H9 (cell line): ENCODE measurements around the gene SLC44A2. TPM values are rescaled to one million over a fixed set of nuclear protein-coding genes. Genes with fewer than 3 reads are reported as not detected.

Experiments used
- DNase-seq: peaks from one replicate; pipeline ENCODE4 v3.0.0-alpha.2; 2017
- H2AFZ ChIP-seq: one replicate; pipeline ENCODE4 v1.6.1; 2013; ENCODE audit warnings: mild to moderate bottlenecking, low read length, control low read depth, moderate library complexity
- H2AK5ac ChIP-seq: 2 replicates; pipeline ENCODE4 v1.6.1; 2013; ENCODE audit warnings: low read length, control low read depth, mixed read lengths; ENCODE audit not compliant: insufficient read length
- H2BK120ac ChIP-seq: one replicate; pipeline ENCODE4 v1.6.1; 2013; ENCODE audit warnings: low read depth, mild to moderate bottlenecking, low read length, control low read depth, inconsistent platforms; ENCODE audit not compliant: poor library complexity, severe bottlenecking
- H2BK12ac ChIP-seq: 2 replicates; pipeline ENCODE4 v1.6.1; 2013; ENCODE audit warnings: low read length, control low read depth, mixed read lengths, low read depth; ENCODE audit not compliant: insufficient read length
- H2BK15ac ChIP-seq: 2 replicates; pipeline ENCODE4 v1.6.1; 2013; ENCODE audit warnings: low read depth, low read length, control low read depth
- H2BK20ac ChIP-seq: one replicate; pipeline ENCODE4 v1.6.1; 2013; ENCODE audit warnings: low read depth, mild to moderate bottlenecking, low read length, control low read depth, inconsistent platforms; ENCODE audit not compliant: poor library complexity, severe bottlenecking
- H2BK5ac ChIP-seq: 2 replicates; pipeline ENCODE4 v1.6.1; 2013; ENCODE audit warnings: low read length, control low read depth, mixed read lengths; ENCODE audit not compliant: insufficient read length
- H3K14ac ChIP-seq: 2 replicates; pipeline ENCODE4 v1.6.1; 2013; ENCODE audit warnings: low read length, control low read depth; ENCODE audit not compliant: insufficient read depth
- H3K18ac ChIP-seq: 2 replicates; pipeline ENCODE4 v1.6.1; 2013; ENCODE audit warnings: low read depth, mild to moderate bottlenecking, mixed read lengths, low read length, control low read depth; ENCODE audit not compliant: insufficient read length
- H3K23ac ChIP-seq: 2 replicates; pipeline ENCODE4 v1.6.1; 2013; ENCODE audit warnings: low read length, control low read depth, mixed read lengths, low read depth; ENCODE audit not compliant: insufficient read length
- H3K23me2 ChIP-seq: 2 replicates; pipeline ENCODE4 v1.6.1; 2013; ENCODE audit warnings: low read depth, mild to moderate bottlenecking, mixed read lengths, low read length, control low read depth; ENCODE audit not compliant: insufficient read length, poor library complexity, severe bottlenecking
- H3K27ac ChIP-seq: 2 replicates; pipeline ENCODE4 v1.5.1; 2013; ENCODE audit warnings: low read length, control low read depth, mixed read lengths, low read depth; ENCODE audit not compliant: insufficient read length
- H3K27me3 ChIP-seq: 2 replicates; pipeline ENCODE4 v1.6.1; 2013; ENCODE audit warnings: low read length, control low read depth, inconsistent platforms; ENCODE audit not compliant: insufficient read depth
- H3K4ac ChIP-seq: 2 replicates; pipeline ENCODE4 v1.6.1; 2013; ENCODE audit warnings: low read depth, mild to moderate bottlenecking, control low read depth, inconsistent platforms, low read length, moderate library complexity
- H3K4me1 ChIP-seq: 2 replicates; pipeline ENCODE4 v1.6.1; 2013; ENCODE audit warnings: low read length, control low read depth, inconsistent platforms; ENCODE audit not compliant: insufficient read depth
- H3K4me2 ChIP-seq: 2 replicates; pipeline ENCODE4 v1.6.1; 2013; ENCODE audit warnings: low read length, control low read depth, mixed read lengths; ENCODE audit not compliant: insufficient read length, insufficient read depth
- H3K56ac ChIP-seq: 2 replicates; pipeline ENCODE4 v1.6.1; 2013; ENCODE audit warnings: low read depth, mild to moderate bottlenecking, mixed read lengths, low read length, control low read depth; ENCODE audit not compliant: insufficient read length
- H3K79me1 ChIP-seq: 2 replicates; pipeline ENCODE4 v1.6.1; 2013; ENCODE audit warnings: low read depth, mild to moderate bottlenecking, moderate library complexity, low read length, control low read depth, inconsistent platforms; ENCODE audit not compliant: insufficient read depth, poor library complexity, severe bottlenecking
- H3K79me2 ChIP-seq: 2 replicates; pipeline ENCODE4 v1.6.1; 2013; ENCODE audit warnings: low read length, control low read depth, inconsistent platforms; ENCODE audit not compliant: insufficient read depth
- H3K9ac ChIP-seq: 2 replicates; pipeline ENCODE4 v1.6.1; 2013; ENCODE audit warnings: low read length, control low read depth, mixed read lengths; ENCODE audit not compliant: insufficient read length; ENCODE audit errors: extremely low read depth
- H3K9me3 ChIP-seq: one replicate; pipeline ENCODE4 v1.6.1; 2013; ENCODE audit warnings: low read depth, low read length, inconsistent platforms; ENCODE audit not compliant: control insufficient read depth
- H3T11ph ChIP-seq: one replicate; pipeline ENCODE4 v1.6.1; 2013; ENCODE audit warnings: mild to moderate bottlenecking, low read length, control low read depth, inconsistent platforms
- H4K20me1 ChIP-seq: one replicate; pipeline ENCODE4 v1.6.1; 2013; ENCODE audit not compliant: control insufficient read depth, insufficient read length, insufficient read depth
- H4K5ac ChIP-seq: 2 replicates; pipeline ENCODE4 v1.6.1; 2013; ENCODE audit warnings: low read depth, mild to moderate bottlenecking, mixed read lengths, low read length, control low read depth; ENCODE audit not compliant: insufficient read length
- H4K8ac ChIP-seq: replicated peaks from 2 replicates; pipeline ENCODE4 v1.6.1; 2013; ENCODE audit warnings: low read length, control low read depth, mixed read lengths, low read depth; ENCODE audit not compliant: insufficient read length
- H4K91ac ChIP-seq: 2 replicates; pipeline ENCODE4 v1.6.1; 2013; ENCODE audit warnings: low read depth, mild to moderate bottlenecking, moderate library complexity, mixed read lengths, low read length, control low read depth; ENCODE audit not compliant: insufficient read length
- H3K27ac Mint-ChIP-seq, 3 experiments: 2 replicates in 2 of 3; 3 replicates in 1 of 3; pipeline ENCODE4 v1.8.0; 2020 to 2021; ENCODE audit warnings: mixed read lengths in 3 of 3, mild to moderate bottlenecking in 1 of 3, moderate library complexity in 1 of 3
- H3K27me3 Mint-ChIP-seq: 2 replicates; pipeline ENCODE4 v1.8.0; 2021; ENCODE audit warnings: low read depth, mild to moderate bottlenecking, moderate library complexity, mixed read lengths
- H3K36me3 Mint-ChIP-seq, 3 experiments: 2 replicates in 2 of 3; 3 replicates in 1 of 3; pipeline ENCODE4 v1.8.0; 2020 to 2021; ENCODE audit warnings: low read depth in 3 of 3, mixed read lengths in 3 of 3; ENCODE audit not compliant: insufficient read depth in 1 of 3
- H3K4me1 Mint-ChIP-seq, 2 experiments: 2 replicates each; pipeline ENCODE4 v1.8.0; 2020; ENCODE audit warnings: mixed read lengths in 2 of 2
- H3K4me3 Mint-ChIP-seq, 2 experiments: 2 replicates in 1 of 2; 3 replicates in 1 of 2; pipeline ENCODE4 v1.8.0; 2020 to 2021; ENCODE audit warnings: mild to moderate bottlenecking in 2 of 2, mixed read lengths in 2 of 2, moderate library complexity in 1 of 2
- H3K9me3 Mint-ChIP-seq, 2 experiments: 2 replicates in 1 of 2; 3 replicates in 1 of 2; pipeline ENCODE4 v1.8.0; 2020; ENCODE audit warnings: mild to moderate bottlenecking in 2 of 2, mixed read lengths in 2 of 2, moderate library complexity in 1 of 2
- WGBS: extraction: QIAGEN DNeasy Blood & Tissue Kit; methylation state at CpG from one replicate; pipeline ENCODE4 v1.1.7; 2013; ENCODE audit warnings: missing lambda C conversion rate, low lambda C conversion rate, mixed read lengths; ENCODE audit not compliant: insufficient read length; ENCODE audit errors: extremely low coverage; 5-methylcytosine and 5-hydroxymethylcytosine counted together
- total RNA-seq: library from RNA; stranded (reverse); gene quantifications from 2 replicates; pipeline ENCODE4 v1.2.1, GENCODE V29; 2021
- TF ChIP-seq, protein P1 (sequence below): fragments of 200-600 bp; sonication (generic); conservative IDR thresholded peaks from 3 replicates; pipeline ENCODE4 v1.8.0; 2021; ENCODE audit warnings: antibody characterized with exemption, mild to moderate bottlenecking

SLC44A2 gene
- total RNA-seq, 1 experiment from 2014 or later = 121 TPM

GRCh38 chr19:10653482-10653731 lies 28.1 kb downstream of the SLC44A2 start:
- no peak overlapping the region for H3K23ac ChIP-seq
- H3K27me3 Mint-ChIP-seq = peaks cover 4% of the 10 kb centered on the region; the same call in 1 of the 2 replicates
- H4K8ac ChIP-seq = no peak overlapping the region
- H3K27ac ChIP-seq = peak overlapping the region; percentile 60
- no peak overlapping the region for H2BK20ac ChIP-seq
- peak overlapping the region; percentile 75 for H4K91ac ChIP-seq
- peak overlapping the region; percentile 95 for H3K14ac ChIP-seq
- H3K36me3 Mint-ChIP-seq = peaks cover 31 to 48% (median 41%) of the 10 kb centered on the region in 3 experiments
- peak overlapping the region; percentile 59 for H3K4me2 ChIP-seq
- H2BK15ac ChIP-seq = no peak overlapping the region
- H3K4me1 ChIP-seq = no peaks in the 10 kb centered on the region; the same call in 1 of the 2 replicates
- peak overlapping the region; percentile 51 for H4K5ac ChIP-seq
- TF ChIP-seq, protein P1, sequence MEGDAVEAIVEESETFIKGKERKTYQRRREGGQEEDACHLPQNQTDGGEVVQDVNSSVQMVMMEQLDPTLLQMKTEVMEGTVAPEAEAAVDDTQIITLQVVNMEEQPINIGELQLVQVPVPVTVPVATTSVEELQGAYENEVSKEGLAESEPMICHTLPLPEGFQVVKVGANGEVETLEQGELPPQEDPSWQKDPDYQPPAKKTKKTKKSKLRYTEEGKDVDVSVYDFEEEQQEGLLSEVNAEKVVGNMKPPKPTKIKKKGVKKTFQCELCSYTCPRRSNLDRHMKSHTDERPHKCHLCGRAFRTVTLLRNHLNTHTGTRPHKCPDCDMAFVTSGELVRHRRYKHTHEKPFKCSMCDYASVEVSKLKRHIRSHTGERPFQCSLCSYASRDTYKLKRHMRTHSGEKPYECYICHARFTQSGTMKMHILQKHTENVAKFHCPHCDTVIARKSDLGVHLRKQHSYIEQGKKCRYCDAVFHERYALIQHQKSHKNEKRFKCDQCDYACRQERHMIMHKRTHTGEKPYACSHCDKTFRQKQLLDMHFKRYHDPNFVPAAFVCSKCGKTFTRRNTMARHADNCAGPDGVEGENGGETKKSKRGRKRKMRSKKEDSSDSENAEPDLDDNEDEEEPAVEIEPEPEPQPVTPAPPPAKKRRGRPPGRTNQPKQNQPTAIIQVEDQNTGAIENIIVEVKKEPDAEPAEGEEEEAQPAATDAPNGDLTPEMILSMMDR = no peak
- H3K23me2 ChIP-seq = peaks cover 6% of the 10 kb centered on the region
- H2AK5ac ChIP-seq = no peak overlapping the region
- peak overlapping the region; percentile 67 for H2BK5ac ChIP-seq
- H4K20me1 ChIP-seq = no peaks in the 10 kb centered on the region
- no peaks in the 10 kb centered on the region for H3K27me3 ChIP-seq
- no peaks in the 10 kb centered on the region; a peak in 1 of 5 replicates for H3K9me3 Mint-ChIP-seq
- H3K18ac ChIP-seq = peak overlapping the region; percentile 97
- peak overlapping the region; percentile 23 for H3T11ph ChIP-seq
- H3K4me1 Mint-ChIP-seq = peaks cover 13 to 28% of the 10 kb centered on the region in 2 experiments
- H3K79me2 ChIP-seq = peaks cover 37% of the 10 kb centered on the region
- no peaks in the 10 kb centered on the region for H3K79me1 ChIP-seq
- no peak for DNase-seq
- no peak overlapping the region for H2AFZ ChIP-seq
- H3K4me3 Mint-ChIP-seq = peak overlapping the region; percentile 93 to 96
- peak overlapping the region; percentile 74 for H2BK120ac ChIP-seq
- no CpG with 5 or more reads among the region's 18 CpGs for WGBS
- peak overlapping the region; percentile 98 for H3K9ac ChIP-seq
- H3K4ac ChIP-seq = peak overlapping the region; percentile 56; the same call in 1 of the 2 replicates
- peak overlapping the region; percentile 31 for H3K56ac ChIP-seq
- H3K27ac Mint-ChIP-seq = peak overlapping the region; percentile 99 to 100 (median 99)
- H3K9me3 ChIP-seq = no peaks in the 10 kb centered on the region
- H2BK12ac ChIP-seq = no peak overlapping the region
